CD4-positive, alpha-beta T cell treated with Interferon alpha-2 for 1 hour (primary cell): ENCODE measurements around the gene ANTKMT.
A peak's percentile ranks its signal among the peaks of the same experiment; 100 is the strongest.

Experiments used
- DNase-seq, 2 donors: peaks; one replicate each; pipeline ENCODE4 v3.0.0-alpha.2; 2020 to 2022

The ANTKMT gene

GRCh38 chr16:715477-716199 lies 5.3 kb upstream of the ANTKMT start:
- no peak for DNase-seq

- DNase-seq = no peak
Measured at GRCh38 chr16:716200-716568, 4.8 kb upstream of the ANTKMT start.

- DNase-seq = no peak
Measured at GRCh38 chr16:716768-717325, 4.1 kb upstream of the ANTKMT start.

- DNase-seq = no peak
Measured at GRCh38 chr16:717450-718245, 3.3 kb upstream of the ANTKMT start.

GRCh38 chr16:718389-718788 lies 2.6 kb upstream of the ANTKMT start:
- no peak for DNase-seq

- DNase-seq = no peak
Measured at GRCh38 chr16:718922-719321, 2.0 kb upstream of the ANTKMT start.

- no peak for DNase-seq
Measured at GRCh38 chr16:719815-720446, 1.0 kb upstream of the ANTKMT start.

GRCh38 chr16:720447-720989 lies 428 bp upstream of the ANTKMT start:
- peak in 1 of 2 donors; percentile 46 for DNase-seq

- peak in 1 of 2 donors; percentile 45 for DNase-seq
Measured at GRCh38 chr16:721765-722540, 1.0 kb downstream of the ANTKMT start.

GRCh38 chr16:722835-723633 lies 2.1 kb downstream of the ANTKMT start:
- no peak for DNase-seq

GRCh38 chr16:723695-724094 lies 2.7 kb downstream of the ANTKMT start:
- no peak for DNase-seq

- no peak for DNase-seq
Measured at GRCh38 chr16:724188-725040, 3.5 kb downstream of the ANTKMT start.

GRCh38 chr16:725041-725376 lies 4.1 kb downstream of the ANTKMT start:
- no peak for DNase-seq

GRCh38 chr16:725463-726187 lies 4.7 kb downstream of the ANTKMT start:
- DNase-seq = no peak

- no peak for DNase-seq
Measured at GRCh38 chr16:726188-726437, 5.2 kb downstream of the ANTKMT start.

GRCh38 chr16:726438-727290 lies 5.7 kb downstream of the ANTKMT start, which contains the start of the genes CCDC78 and HAGHL:
Gene CCDC78, minus strand, starts transcription at chr16:726443. Its CDS starts 76 bp downstream, at chr16:726367.
Gene HAGHL, plus strand, starts transcription at chr16:727106. Its CDS starts 404 bp downstream, at chr16:727510.
- DNase-seq = peak; percentile 58 to 76

- DNase-seq = peak; percentile 16 to 44
Measured at GRCh38 chr16:727291-727977, 6.5 kb downstream of the ANTKMT start.

GRCh38 chr16:728131-728889 lies 7.4 kb downstream of the ANTKMT start:
- DNase-seq = peak; percentile 71 to 78
